Measurements from ENCODE around the gene SPPL2C.
A peak's percentile ranks its signal among the peaks of the same experiment; 100 is the strongest.

The SPPL2C gene

GRCh38 chr17:45871718-45872117 is 27.0 kb downstream of the SPPL2C start:
- Histone ChIP-seq H3K9me3 (ENCODE audit: control insufficient read depth in 1 of 2, low read length in 2 of 2) (no peaks in the 10 kb centered on the region), H3K4me3 (ENCODE audit: low read depth in 1 of 2, low read length in 2 of 2) (no peak overlapping the region), H3K4me1 (ENCODE audit: control insufficient read depth in 1 of 2, insufficient read depth in 2 of 2, low read length in 2 of 2) (no peaks in the 10 kb centered on the region), H3K9ac (ENCODE audit: low read depth in 1 of 2, low read length in 2 of 2) (no peak overlapping the region), H3K36me3 (ENCODE audit: control insufficient read depth in 1 of 2, insufficient read depth in 2 of 2, low read length in 2 of 2) (no peaks in the 10 kb centered on the region), H3K27ac (ENCODE audit: low read depth, low read length) (no peak overlapping the region), H3K27me3 (ENCODE audit: control insufficient read depth in 1 of 2, insufficient read depth in 2 of 2, low read length in 2 of 2) (peaks cover 0 to 2% of the 10 kb centered on the region in 2 donors)

GRCh38 chr17:45873728-45874127 is 29.0 kb downstream of the SPPL2C start:
- H3K4me1 ChIP-seq (ENCODE audit: control insufficient read depth in 1 of 2, insufficient read depth in 2 of 2, low read length in 2 of 2), result no peaks in the 10 kb centered on the region
- no peak overlapping the region for H3K9ac ChIP-seq (ENCODE audit: low read depth in 1 of 2, low read length in 2 of 2)
- no peaks in the 10 kb centered on the region for H3K36me3 ChIP-seq (ENCODE audit: control insufficient read depth in 1 of 2, insufficient read depth in 2 of 2, low read length in 2 of 2)
- H3K27me3 ChIP-seq (ENCODE audit: control insufficient read depth in 1 of 2, insufficient read depth in 2 of 2, low read length in 2 of 2), result peaks cover 0 to 5% of the 10 kb centered on the region in 2 donors
- H3K9me3 ChIP-seq (ENCODE audit: control insufficient read depth in 1 of 2, low read length in 2 of 2), result no peaks in the 10 kb centered on the region
- H3K4me3 ChIP-seq (ENCODE audit: low read depth in 1 of 2, low read length in 2 of 2), result no peak overlapping the region
- H3K27ac ChIP-seq (ENCODE audit: low read depth, low read length), result no peak overlapping the region

- no peak overlapping the region for H3K27ac ChIP-seq (ENCODE audit: low read depth, low read length)
Observed at GRCh38 chr17:45874151-45874550, 29.5 kb downstream of the SPPL2C start.

GRCh38 chr17:45876539-45876938 is 31.9 kb downstream of the SPPL2C start:
- peaks cover 0 to 5% of the 10 kb centered on the region in 2 donors for H3K27me3 ChIP-seq (ENCODE audit: control insufficient read depth in 1 of 2, insufficient read depth in 2 of 2, low read length in 2 of 2)
- no peak overlapping the region for H3K9ac ChIP-seq (ENCODE audit: low read depth in 1 of 2, low read length in 2 of 2)
- H3K4me3 ChIP-seq (ENCODE audit: low read depth in 1 of 2, low read length in 2 of 2), result no peak overlapping the region
- H3K9me3 ChIP-seq (ENCODE audit: control insufficient read depth in 1 of 2, low read length in 2 of 2), result no peaks in the 10 kb centered on the region
- no peaks in the 10 kb centered on the region for H3K36me3 ChIP-seq (ENCODE audit: control insufficient read depth in 1 of 2, insufficient read depth in 2 of 2, low read length in 2 of 2)
- no peak overlapping the region for H3K27ac ChIP-seq (ENCODE audit: low read depth, low read length)
- no peaks in the 10 kb centered on the region for H3K4me1 ChIP-seq (ENCODE audit: control insufficient read depth in 1 of 2, insufficient read depth in 2 of 2, low read length in 2 of 2)

More at GRCh38 chr17:45874151-45874550, 29.5 kb downstream of the SPPL2C start:
- H3K4me1 ChIP-seq (ENCODE audit: control insufficient read depth in 1 of 2, insufficient read depth in 2 of 2, low read length in 2 of 2), result no peaks in the 10 kb centered on the region
- no peaks in the 10 kb centered on the region for H3K36me3 ChIP-seq (ENCODE audit: control insufficient read depth in 1 of 2, insufficient read depth in 2 of 2, low read length in 2 of 2)
- H3K27me3 ChIP-seq (ENCODE audit: control insufficient read depth in 1 of 2, insufficient read depth in 2 of 2, low read length in 2 of 2), result peaks cover 0 to 5% of the 10 kb centered on the region in 2 donors
- H3K9ac ChIP-seq (ENCODE audit: low read depth in 1 of 2, low read length in 2 of 2), result no peak overlapping the region
- no peaks in the 10 kb centered on the region for H3K9me3 ChIP-seq (ENCODE audit: control insufficient read depth in 1 of 2, low read length in 2 of 2)
- H3K4me3 ChIP-seq (ENCODE audit: low read depth in 1 of 2, low read length in 2 of 2), result no peak overlapping the region

- Histone ChIP-seq H3K36me3 (ENCODE audit: control insufficient read depth in 1 of 2, insufficient read depth in 2 of 2, low read length in 2 of 2) (no peaks in the 10 kb centered on the region), H3K9ac (ENCODE audit: low read depth in 1 of 2, low read length in 2 of 2) (no peak overlapping the region), H3K27ac (ENCODE audit: low read depth, low read length) (no peak overlapping the region), H3K27me3 (ENCODE audit: control insufficient read depth in 1 of 2, insufficient read depth in 2 of 2, low read length in 2 of 2) (peaks cover 0 to 5% of the 10 kb centered on the region in 2 donors), H3K4me3 (ENCODE audit: low read depth in 1 of 2, low read length in 2 of 2) (no peak overlapping the region), H3K4me1 (ENCODE audit: control insufficient read depth in 1 of 2, insufficient read depth in 2 of 2, low read length in 2 of 2) (no peaks in the 10 kb centered on the region), H3K9me3 (ENCODE audit: control insufficient read depth in 1 of 2, low read length in 2 of 2) (no peaks in the 10 kb centered on the region)
Observed at GRCh38 chr17:45877467-45877866, 32.8 kb downstream of the SPPL2C start.

GRCh38 chr17:45883063-45883462 is 38.4 kb downstream of the SPPL2C start:
- Histone ChIP-seq H3K4me1 (ENCODE audit: control insufficient read depth in 1 of 2, insufficient read depth in 2 of 2, low read length in 2 of 2) (no peaks in the 10 kb centered on the region), H3K9ac (ENCODE audit: low read depth in 1 of 2, low read length in 2 of 2) (no peak overlapping the region), H3K36me3 (ENCODE audit: control insufficient read depth in 1 of 2, insufficient read depth in 2 of 2, low read length in 2 of 2) (no peaks in the 10 kb centered on the region), H3K27me3 (ENCODE audit: control insufficient read depth in 1 of 2, insufficient read depth in 2 of 2, low read length in 2 of 2) (no peaks in the 10 kb centered on the region), H3K9me3 (ENCODE audit: control insufficient read depth in 1 of 2, low read length in 2 of 2) (no peaks in the 10 kb centered on the region), H3K27ac (ENCODE audit: low read depth, low read length) (no peak overlapping the region), H3K4me3 (ENCODE audit: low read depth in 1 of 2, low read length in 2 of 2) (no peak overlapping the region)

GRCh38 chr17:45886852-45887251 is 42.2 kb downstream of the SPPL2C start:
- Histone ChIP-seq H3K27me3 (ENCODE audit: control insufficient read depth in 1 of 2, insufficient read depth in 2 of 2, low read length in 2 of 2) (peaks cover 0 to 3% of the 10 kb centered on the region in 2 donors), H3K9ac (ENCODE audit: low read depth in 1 of 2, low read length in 2 of 2) (no peak overlapping the region), H3K27ac (ENCODE audit: low read depth, low read length) (no peak overlapping the region), H3K4me1 (ENCODE audit: control insufficient read depth in 1 of 2, insufficient read depth in 2 of 2, low read length in 2 of 2) (no peaks in the 10 kb centered on the region), H3K9me3 (ENCODE audit: control insufficient read depth in 1 of 2, low read length in 2 of 2) (no peaks in the 10 kb centered on the region), H3K4me3 (ENCODE audit: low read depth in 1 of 2, low read length in 2 of 2) (no peak overlapping the region), H3K36me3 (ENCODE audit: control insufficient read depth in 1 of 2, insufficient read depth in 2 of 2, low read length in 2 of 2) (no peaks in the 10 kb centered on the region)

GRCh38 chr17:45888392-45888791 is 43.7 kb downstream of the SPPL2C start:
- no peak overlapping the region for H3K4me3 ChIP-seq (ENCODE audit: low read depth in 1 of 2, low read length in 2 of 2)
- H3K9ac ChIP-seq (ENCODE audit: low read depth in 1 of 2, low read length in 2 of 2), result no peak overlapping the region
- H3K27ac ChIP-seq (ENCODE audit: low read depth, low read length), result no peak overlapping the region

GRCh38 chr17:45889579-45889978 is 44.9 kb downstream of the SPPL2C start:
- Histone ChIP-seq H3K9ac (ENCODE audit: low read depth in 1 of 2, low read length in 2 of 2) (no peak overlapping the region), H3K4me3 (ENCODE audit: low read depth in 1 of 2, low read length in 2 of 2) (no peak overlapping the region), H3K9me3 (ENCODE audit: control insufficient read depth in 1 of 2, low read length in 2 of 2) (no peaks in the 10 kb centered on the region), H3K27me3 (ENCODE audit: control insufficient read depth in 1 of 2, insufficient read depth in 2 of 2, low read length in 2 of 2) (peaks cover 0 to 7% of the 10 kb centered on the region in 2 donors), H3K27ac (ENCODE audit: low read depth, low read length) (no peak overlapping the region), H3K4me1 (ENCODE audit: control insufficient read depth in 1 of 2, insufficient read depth in 2 of 2, low read length in 2 of 2) (peaks cover 0 to 1% of the 10 kb centered on the region in 2 donors), H3K36me3 (ENCODE audit: control insufficient read depth in 1 of 2, insufficient read depth in 2 of 2, low read length in 2 of 2) (no peaks in the 10 kb centered on the region)

More at GRCh38 chr17:45888392-45888791, 43.7 kb downstream of the SPPL2C start:
- no peaks in the 10 kb centered on the region for H3K9me3 ChIP-seq (ENCODE audit: control insufficient read depth in 1 of 2, low read length in 2 of 2)
- no peaks in the 10 kb centered on the region for H3K36me3 ChIP-seq (ENCODE audit: control insufficient read depth in 1 of 2, insufficient read depth in 2 of 2, low read length in 2 of 2)
- H3K4me1 ChIP-seq (ENCODE audit: control insufficient read depth in 1 of 2, insufficient read depth in 2 of 2, low read length in 2 of 2), result no peaks in the 10 kb centered on the region
- peaks cover 0 to 7% of the 10 kb centered on the region in 2 donors for H3K27me3 ChIP-seq (ENCODE audit: control insufficient read depth in 1 of 2, insufficient read depth in 2 of 2, low read length in 2 of 2)

GRCh38 chr17:45893725-45894021 is 49.0 kb downstream of the SPPL2C start:
- H3K4me3 ChIP-seq (ENCODE audit: low read depth in 1 of 2, low read length in 2 of 2), result peak overlapping the region; percentile 72 to 79
- peaks cover 31 to 42% of the 10 kb centered on the region in 2 donors for H3K27me3 ChIP-seq (ENCODE audit: control insufficient read depth in 1 of 2, insufficient read depth in 2 of 2, low read length in 2 of 2)

More at GRCh38 chr17:45893725-45894021, 49.0 kb downstream of the SPPL2C start:
- H3K4me1 ChIP-seq (ENCODE audit: control insufficient read depth in 1 of 2, insufficient read depth in 2 of 2, low read length in 2 of 2), result peaks cover 0 to 17% of the 10 kb centered on the region in 2 donors
- H3K36me3 ChIP-seq (ENCODE audit: control insufficient read depth in 1 of 2, insufficient read depth in 2 of 2, low read length in 2 of 2), result no peaks in the 10 kb centered on the region
- no peaks in the 10 kb centered on the region for H3K9me3 ChIP-seq (ENCODE audit: control insufficient read depth in 1 of 2, low read length in 2 of 2)
- no peak overlapping the region for H3K27ac ChIP-seq (ENCODE audit: low read depth, low read length)
- peak overlapping the region; percentile 59 to 64 for H3K9ac ChIP-seq (ENCODE audit: low read depth in 1 of 2, low read length in 2 of 2)

All from duodenal mucosa (tissue), 2 donors.